HepG2 (cell line): Measurements from ENCODE around the gene CCND1. TPM values are rescaled to one million over a fixed set of nuclear protein-coding genes. Genes with fewer than 3 reads are reported as not detected.

Experiments used
- ARID5B ChIP-seq: IDR thresholded peaks from 2 replicates; pipeline ENCODE4 v1.4.0; 2020; ENCODE audit warnings: mild to moderate bottlenecking, missing genetic modification reagents
- ATF4 ChIP-seq, 2 experiments: fragments of 450-650 bp in 1 of 2; sonication (generic) in 1 of 2; formaldehyde crosslinking; IDR thresholded peaks; 2 replicates each; pipeline versions ENCODE4 v1.5.0 to v1.8.0; 2020 to 2022; ENCODE audit warnings: mild to moderate bottlenecking in 1 of 2, missing genetic modification reagents in 1 of 2
- HNF1A ChIP-seq, 2 experiments: sonication (generic) in 1 of 2; formaldehyde crosslinking in 1 of 2; IDR thresholded peaks; 2 replicates each; pipeline versions ENCODE4 v1.4.0 to v1.6.1; 2016 to 2020; ENCODE audit warnings: borderline replicate concordance in 1 of 2, low read depth in 1 of 2, mild to moderate bottlenecking in 1 of 2, missing genetic modification reagents in 1 of 2
- MLXIP ChIP-seq: sonication (generic); formaldehyde crosslinking; IDR thresholded peaks from 2 replicates; pipeline ENCODE4 v1.9.0; 2021; ENCODE audit warnings: missing genetic modification reagents, borderline replicate concordance
- MYPOP ChIP-seq: sonication (generic); formaldehyde crosslinking; IDR thresholded peaks from 2 replicates; pipeline ENCODE4 v1.8.1; 2023; ENCODE audit warnings: mild to moderate bottlenecking, moderate library complexity, missing genetic modification reagents
- NFKBIZ ChIP-seq: IDR thresholded peaks from 2 replicates; pipeline ENCODE4 v1.6.1; 2018; ENCODE audit warnings: missing genetic modification reagents, missing compliant biosample characterization
- RBAK ChIP-seq: sonication (generic); formaldehyde crosslinking; IDR thresholded peaks from 2 replicates; pipeline ENCODE4 v1.5.1; 2020; ENCODE audit warnings: mild to moderate bottlenecking, missing genetic modification reagents
- ZNF275 ChIP-seq: sonication (generic); formaldehyde crosslinking; IDR thresholded peaks from 2 replicates; pipeline ENCODE4 v1.8.0; 2022; ENCODE audit warnings: missing genetic modification reagents, mild to moderate bottlenecking, inconsistent platforms, borderline replicate concordance
- ZNF484 ChIP-seq: sonication (generic); formaldehyde crosslinking; IDR thresholded peaks from 2 replicates; pipeline ENCODE4 v1.5.1; 2020; ENCODE audit warnings: mild to moderate bottlenecking, low read depth, missing genetic modification reagents, borderline replicate concordance
- ZNF883 ChIP-seq: sonication (generic); formaldehyde crosslinking; IDR thresholded peaks from 2 replicates; pipeline ENCODE4 v1.5.1; 2020; ENCODE audit warnings: mild to moderate bottlenecking, missing genetic modification reagents; ENCODE audit errors: not compliant biosample characterization
- polyA plus RNA-seq, 8 experiments: library from polyadenylated mRNA; depleted of rRNA in 3 of 8; stranded (reverse) in 7 of 8; unstranded in 1 of 8; fragments of >200 nt; fragmentation: Illumina TruSeq in 4 of 8; extraction: Trizol in 4 of 8; gene quantifications; 2 replicates each; pipeline versions ENCODE4 v1.2.1 to v1.2.3, GENCODE V29; 2011 to 2016; ENCODE audit warnings: low read depth in 4 of 8, missing spikeins in 1 of 8, mixed read lengths in 1 of 8; ENCODE audit not compliant: insufficient read depth in 1 of 8
- total RNA-seq, 5 experiments: library from RNA; depleted of rRNA; stranded (reverse); fragments of >200 nt; fragmentation: Illumina TruSeq; extraction: Trizol; gene quantifications; 2 replicates each; pipeline ENCODE4 v1.2.3, GENCODE V29; 2016; ENCODE audit warnings: low read depth in 1 of 5

The CCND1 gene
- total and polyA plus RNA-seq, 2 of the 13 experiments (the other 11 are each of a cell fraction or from before 2014, with no cell fraction given), result 107 to 136 TPM

GRCh38 chr11:69644071-69644961, 3.4 kb downstream of the CCND1 start (continued):
- peak; percentile 60; the same call in 1 of the 2 replicates for TF ChIP-seq ARID5B (CRISPR knock-in tag)
- TF ChIP-seq MLXIP, result no peak
- TF ChIP-seq MYPOP, result peak; percentile 81
- peak; percentile 75 for TF ChIP-seq ZNF883 (CRISPR knock-in tag)
- TF ChIP-seq HNF1A (IDR thresholded peaks at IDR 0.05; ENCODE audit: low read depth), result no peak
- 0 out of 2 replicates have a peak, but pooled peaks have one; percentile 53 for TF ChIP-seq HNF1A (CRISPR knock-in tag; IDR thresholded peaks at IDR 0.05; ENCODE audit: borderline replicate concordance)
- no peak for TF ChIP-seq RBAK
- 0 out of 2 replicates have a peak, but pooled peaks have one; percentile 53 for TF ChIP-seq NFKBIZ
- no peak for TF ChIP-seq ATF4 (CRISPR knock-in tag; IDR thresholded peaks at IDR 0.05)
- TF ChIP-seq ZNF275 (CRISPR knock-in tag), result no peak
- 0 out of 2 replicates have a peak, but pooled peaks have one; percentile 49 for TF ChIP-seq ZNF484 (CRISPR knock-in tag)
